K562 (cell line): ENCODE measurements around the gene TEX22. TPM values are rescaled to one million over a fixed set of nuclear protein-coding genes. Genes with fewer than 3 reads are reported as not detected.

Source experiments
- HEY1 ChIP-seq: fragments of 250-450 bp; sonication (Bioruptor Pico); IDR thresholded peaks from 2 replicates; pipeline ENCODE4 v1.5.0; 2020; ENCODE audit warnings: mild to moderate bottlenecking, moderate library complexity, borderline replicate concordance
- POLR2G ChIP-seq: fragments of 200-400 bp; formaldehyde crosslinking; IDR thresholded peaks from 2 replicates; pipeline ENCODE4 v1.6.1; 2017; ENCODE audit warnings: low read depth, mild to moderate bottlenecking, antibody characterized with exemption, low read length, moderate library complexity
- SMAD4 ChIP-seq: fragments of 250-450 bp; sonication (Bioruptor Pico); conservative IDR thresholded peaks from 2 replicates; pipeline ENCODE4 v1.8.0; 2021; ENCODE audit warnings: inconsistent platforms, mild to moderate bottlenecking, moderate library complexity
- ZBTB7A ChIP-seq: IDR thresholded peaks from 2 replicates; pipeline ENCODE4 v1.6.1; 2011; ENCODE audit warnings: low read depth, mild to moderate bottlenecking, low read length, moderate library complexity, borderline replicate concordance; ENCODE audit not compliant: control insufficient read depth
- ZFP30 ChIP-seq: fragments of 250-450 bp; sonication (Bioruptor Pico); IDR thresholded peaks from 2 replicates; pipeline ENCODE4 v1.8.0; 2022; ENCODE audit warnings: moderate library complexity, mild to moderate bottlenecking, inconsistent platforms, borderline replicate concordance
- ZKSCAN3 ChIP-seq: fragments of 250-450 bp; sonication (Bioruptor Pico); IDR thresholded peaks from 2 replicates; pipeline ENCODE4 v1.4.0; 2020
- ZNF232 ChIP-seq: sonication (generic); formaldehyde crosslinking; IDR thresholded peaks from 2 replicates; pipeline ENCODE4 v1.8.0; 2022; ENCODE audit warnings: mild to moderate bottlenecking, missing genetic modification reagents
- ZNF436 ChIP-seq: fragments of 250-450, 450-650 bp; sonication (Bioruptor Pico); formaldehyde crosslinking; IDR thresholded peaks from 2 replicates; pipeline ENCODE4 v1.7.0; 2020; ENCODE audit warnings: mild to moderate bottlenecking
- polyA plus RNA-seq, 8 experiments: library from polyadenylated mRNA; depleted of rRNA in 4 of 8; stranded (reverse) in 5 of 8; unstranded in 3 of 8; fragments of >200 nt; fragmentation: Nextera tagmentation in 2 of 8; fragmentation: Illumina TruSeq in 1 of 8; extraction: Ambion mirVana in 2 of 8; extraction: Trizol in 1 of 8; gene quantifications; 2 replicates each; pipeline versions ENCODE4 v1.2.1 to v1.2.3, GENCODE V29; 2011 to 2014; ENCODE audit warnings: inconsistent platforms in 1 of 8, missing spikeins in 1 of 8
- total RNA-seq, 7 experiments: library from RNA; depleted of rRNA in 6 of 7; stranded (reverse); fragments of >200 nt in 6 of 7; fragmentation: Illumina TruSeq in 2 of 7; extraction: Trizol in 2 of 7; gene quantifications; 2 replicates each; pipeline versions ENCODE4 v1.2.1 to v1.2.3, GENCODE V29; 2011 to 2021; ENCODE audit warnings: low replicate concordance in 1 of 7
- TF ChIP-seq, protein P1 (sequence below), 2 experiments: fragments of 450-650 bp in 1 of 2; sonication (generic) in 1 of 2; formaldehyde crosslinking; conservative IDR thresholded peaks; 2 replicates each; pipeline versions ENCODE4 v1.4.0 to v1.8.1; 2020 to 2022; ENCODE audit warnings: mild to moderate bottlenecking in 1 of 2, missing genetic modification reagents in 1 of 2
- TF ChIP-seq, protein P2 (sequence below): sonication (generic); formaldehyde crosslinking; IDR thresholded peaks from 2 replicates; pipeline ENCODE4 v1.5.0; 2020; ENCODE audit warnings: missing genetic modification reagents
- TF ChIP-seq, protein P3 (sequence below): sonication (generic); formaldehyde crosslinking; IDR thresholded peaks from 2 replicates; pipeline ENCODE4 v1.8.0; 2022; ENCODE audit warnings: mild to moderate bottlenecking, missing genetic modification reagents
- TF ChIP-seq, protein P4 (sequence below), 2 experiments: fragments of 450-650 bp in 1 of 2; sonication (generic) in 1 of 2; formaldehyde crosslinking in 1 of 2; IDR thresholded peaks in 1 of 2; conservative IDR thresholded peaks in 1 of 2; 2 replicates each; pipeline versions ENCODE4 v1.6.1 to v1.8.1; 2016 to 2023; ENCODE audit warnings: mild to moderate bottlenecking in 2 of 2, moderate library complexity in 2 of 2, inconsistent platforms in 1 of 2, missing genetic modification reagents in 1 of 2
- TF ChIP-seq, protein P5 (sequence below), 2 experiments: IDR thresholded peaks; 2 replicates each; pipeline ENCODE4 v1.6.1; 2011; ENCODE audit warnings: borderline replicate concordance in 1 of 2, control low read depth in 1 of 2, low read depth in 1 of 2, low read length in 1 of 2, mild to moderate bottlenecking in 1 of 2, mixed read lengths in 1 of 2, moderate library complexity in 1 of 2; ENCODE audit not compliant: insufficient read depth in 1 of 2, insufficient read length in 1 of 2, poor library complexity in 1 of 2, severe bottlenecking in 1 of 2; ENCODE audit errors: extremely low read depth in 1 of 2

The TEX22 gene
- total and polyA plus RNA-seq, 9 of the 15 experiments (the other 6 are each of a cell fraction or from before 2014, with no cell fraction given): 0.04 to 1.7 (median 0.23) TPM; not detected in 2

DNA sequence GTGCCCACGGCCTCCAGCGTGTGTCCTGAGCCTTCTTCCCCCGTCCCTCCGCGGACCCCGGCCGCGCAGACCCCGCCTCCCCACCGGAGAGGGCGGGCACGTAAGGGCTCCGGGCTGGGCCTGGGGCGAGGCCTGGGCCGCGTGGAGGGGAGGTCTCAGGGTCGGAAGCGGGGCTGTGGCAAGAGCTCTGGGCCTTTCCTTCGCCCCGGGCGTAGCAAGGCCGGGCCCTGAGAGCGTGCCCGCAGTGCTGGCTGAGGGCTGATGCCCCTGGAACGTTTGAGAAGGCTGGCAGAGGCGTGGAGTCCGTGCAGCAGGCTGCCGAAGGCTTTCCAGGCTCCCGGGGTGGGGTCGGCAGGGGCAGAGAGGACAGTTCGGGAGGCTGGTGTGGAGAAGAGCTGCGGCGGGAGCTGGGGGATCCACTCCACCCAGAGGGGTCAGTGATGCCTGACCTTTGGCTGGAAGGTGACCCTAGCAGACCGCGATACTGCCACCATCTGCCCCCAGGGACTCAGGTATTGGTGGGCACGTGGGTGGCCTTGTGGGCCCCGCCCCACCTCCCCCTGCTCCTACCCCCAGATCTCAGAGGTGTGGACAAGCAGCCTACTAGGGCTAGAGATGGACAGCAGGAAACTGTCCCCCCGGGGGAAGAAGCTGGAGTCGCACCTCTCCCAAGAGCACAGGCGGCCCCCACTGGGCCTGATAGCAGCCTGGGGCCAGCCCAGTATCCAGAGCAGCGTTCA, 558 bp downstream of the TEX22 start (continued):
- TF ChIP-seq, protein P1, sequence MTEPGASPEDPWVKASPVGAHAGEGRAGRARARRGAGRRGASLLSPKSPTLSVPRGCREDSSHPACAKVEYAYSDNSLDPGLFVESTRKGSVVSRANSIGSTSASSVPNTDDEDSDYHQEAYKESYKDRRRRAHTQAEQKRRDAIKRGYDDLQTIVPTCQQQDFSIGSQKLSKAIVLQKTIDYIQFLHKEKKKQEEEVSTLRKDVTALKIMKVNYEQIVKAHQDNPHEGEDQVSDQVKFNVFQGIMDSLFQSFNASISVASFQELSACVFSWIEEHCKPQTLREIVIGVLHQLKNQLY (CRISPR knock-in tag; conservative IDR thresholded peaks at IDR 0.05): no peak
- TF ChIP-seq, protein P2, sequence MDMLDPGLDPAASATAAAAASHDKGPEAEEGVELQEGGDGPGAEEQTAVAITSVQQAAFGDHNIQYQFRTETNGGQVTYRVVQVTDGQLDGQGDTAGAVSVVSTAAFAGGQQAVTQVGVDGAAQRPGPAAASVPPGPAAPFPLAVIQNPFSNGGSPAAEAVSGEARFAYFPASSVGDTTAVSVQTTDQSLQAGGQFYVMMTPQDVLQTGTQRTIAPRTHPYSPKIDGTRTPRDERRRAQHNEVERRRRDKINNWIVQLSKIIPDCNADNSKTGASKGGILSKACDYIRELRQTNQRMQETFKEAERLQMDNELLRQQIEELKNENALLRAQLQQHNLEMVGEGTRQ: no peak
- TF ChIP-seq HEY1 (CRISPR knock-in tag): no peak
- TF ChIP-seq, protein P3, sequence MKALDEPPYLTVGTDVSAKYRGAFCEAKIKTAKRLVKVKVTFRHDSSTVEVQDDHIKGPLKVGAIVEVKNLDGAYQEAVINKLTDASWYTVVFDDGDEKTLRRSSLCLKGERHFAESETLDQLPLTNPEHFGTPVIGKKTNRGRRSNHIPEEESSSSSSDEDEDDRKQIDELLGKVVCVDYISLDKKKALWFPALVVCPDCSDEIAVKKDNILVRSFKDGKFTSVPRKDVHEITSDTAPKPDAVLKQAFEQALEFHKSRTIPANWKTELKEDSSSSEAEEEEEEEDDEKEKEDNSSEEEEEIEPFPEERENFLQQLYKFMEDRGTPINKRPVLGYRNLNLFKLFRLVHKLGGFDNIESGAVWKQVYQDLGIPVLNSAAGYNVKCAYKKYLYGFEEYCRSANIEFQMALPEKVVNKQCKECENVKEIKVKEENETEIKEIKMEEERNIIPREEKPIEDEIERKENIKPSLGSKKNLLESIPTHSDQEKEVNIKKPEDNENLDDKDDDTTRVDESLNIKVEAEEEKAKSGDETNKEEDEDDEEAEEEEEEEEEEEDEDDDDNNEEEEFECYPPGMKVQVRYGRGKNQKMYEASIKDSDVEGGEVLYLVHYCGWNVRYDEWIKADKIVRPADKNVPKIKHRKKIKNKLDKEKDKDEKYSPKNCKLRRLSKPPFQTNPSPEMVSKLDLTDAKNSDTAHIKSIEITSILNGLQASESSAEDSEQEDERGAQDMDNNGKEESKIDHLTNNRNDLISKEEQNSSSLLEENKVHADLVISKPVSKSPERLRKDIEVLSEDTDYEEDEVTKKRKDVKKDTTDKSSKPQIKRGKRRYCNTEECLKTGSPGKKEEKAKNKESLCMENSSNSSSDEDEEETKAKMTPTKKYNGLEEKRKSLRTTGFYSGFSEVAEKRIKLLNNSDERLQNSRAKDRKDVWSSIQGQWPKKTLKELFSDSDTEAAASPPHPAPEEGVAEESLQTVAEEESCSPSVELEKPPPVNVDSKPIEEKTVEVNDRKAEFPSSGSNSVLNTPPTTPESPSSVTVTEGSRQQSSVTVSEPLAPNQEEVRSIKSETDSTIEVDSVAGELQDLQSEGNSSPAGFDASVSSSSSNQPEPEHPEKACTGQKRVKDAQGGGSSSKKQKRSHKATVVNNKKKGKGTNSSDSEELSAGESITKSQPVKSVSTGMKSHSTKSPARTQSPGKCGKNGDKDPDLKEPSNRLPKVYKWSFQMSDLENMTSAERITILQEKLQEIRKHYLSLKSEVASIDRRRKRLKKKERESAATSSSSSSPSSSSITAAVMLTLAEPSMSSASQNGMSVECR (CRISPR knock-in tag): no peak
- peak; percentile 23; the same call in 1 of the 2 replicates for TF ChIP-seq ZBTB7A
- TF ChIP-seq ZNF436 (CRISPR knock-in tag): no peak
- 0 out of 2 replicates have a peak, but pooled peaks have one; percentile 23 for TF ChIP-seq ZNF232 (CRISPR knock-in tag)
- TF ChIP-seq, protein P4, sequence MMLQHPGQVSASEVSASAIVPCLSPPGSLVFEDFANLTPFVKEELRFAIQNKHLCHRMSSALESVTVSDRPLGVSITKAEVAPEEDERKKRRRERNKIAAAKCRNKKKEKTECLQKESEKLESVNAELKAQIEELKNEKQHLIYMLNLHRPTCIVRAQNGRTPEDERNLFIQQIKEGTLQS (IDR thresholded peaks at IDR 0.05): no peak
- TF ChIP-seq, protein P4 (CRISPR knock-in tag; conservative IDR thresholded peaks at IDR 0.05): no peak
- TF ChIP-seq ZFP30 (CRISPR knock-in tag): no peak
- TF ChIP-seq SMAD4 (CRISPR knock-in tag): no peak
- TF ChIP-seq, protein P5, sequence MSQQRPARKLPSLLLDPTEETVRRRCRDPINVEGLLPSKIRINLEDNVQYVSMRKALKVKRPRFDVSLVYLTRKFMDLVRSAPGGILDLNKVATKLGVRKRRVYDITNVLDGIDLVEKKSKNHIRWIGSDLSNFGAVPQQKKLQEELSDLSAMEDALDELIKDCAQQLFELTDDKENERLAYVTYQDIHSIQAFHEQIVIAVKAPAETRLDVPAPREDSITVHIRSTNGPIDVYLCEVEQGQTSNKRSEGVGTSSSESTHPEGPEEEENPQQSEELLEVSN (IDR thresholded peaks at IDR 0.05; ENCODE audit: borderline replicate concordance in 1 of 2, extremely low read depth in 1 of 2, insufficient read depth in 1 of 2, insufficient read length in 1 of 2, low read depth in 1 of 2, low read length in 1 of 2, poor library complexity in 1 of 2, severe bottlenecking in 1 of 2): no peak
- TF ChIP-seq POLR2G: peak; percentile 30; the same call in 1 of the 2 replicates
- no peak for TF ChIP-seq ZKSCAN3 (CRISPR knock-in tag)
